ENCODE measurements around the gene FAM47B.

The FAM47B gene

DNA sequence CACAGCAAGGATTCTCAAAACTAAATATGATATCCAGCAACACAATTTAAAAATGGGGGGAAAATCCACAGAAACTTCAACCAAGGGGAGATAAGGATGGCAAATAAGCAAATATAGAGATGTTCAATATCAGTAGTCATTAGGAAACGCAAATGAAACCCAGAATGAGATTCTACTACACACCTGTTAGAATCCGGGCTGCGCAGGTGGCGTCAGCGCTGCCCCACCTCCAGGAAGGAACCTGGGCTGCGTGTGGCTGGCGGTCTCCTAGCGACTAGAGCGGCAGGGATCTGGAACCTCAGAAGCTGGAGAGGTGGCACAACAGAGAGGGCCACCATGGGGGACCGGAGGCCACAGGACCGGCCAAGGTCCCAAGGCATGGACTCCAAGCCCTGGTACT is at the start of gene FAM47B:
Gene FAM47B (plus strand): TSS at position 301 of the 400 bp plus-strand sequence. CDS start 36 bp downstream, at position 337.
- TF ChIP-seq CTCF (conservative IDR thresholded peaks at IDR 0.05; ENCODE audit: control insufficient read depth, insufficient read depth, low read depth, low read length) = no peak
- no peak within 1 kb of the TSS for H3K4me3 ChIP-seq (ENCODE audit: control insufficient read depth, low read depth, low read length)
- DNase-seq (ENCODE audit: low read depth) = no peak

GRCh38 chrX:34893741-34894140 is 48.9 kb upstream of the FAM47B start:
- no peak overlapping the region for H3K4me3 ChIP-seq (ENCODE audit: control insufficient read depth, low read depth, low read length)
- peak; percentile 38 for TF ChIP-seq CTCF (conservative IDR thresholded peaks at IDR 0.05; ENCODE audit: control insufficient read depth, insufficient read depth, low read depth, low read length)
- peak; percentile 25 for DNase-seq (ENCODE audit: low read depth)

GRCh38 chrX:34900691-34901090 is 41.9 kb upstream of the FAM47B start:
- TF ChIP-seq CTCF (conservative IDR thresholded peaks at IDR 0.05; ENCODE audit: control insufficient read depth, insufficient read depth, low read depth, low read length) = no peak

GRCh38 chrX:34901761-34902160 is 40.8 kb upstream of the FAM47B start:
- peak; percentile 72 for DNase-seq (ENCODE audit: low read depth)
- H3K4me3 ChIP-seq (ENCODE audit: control insufficient read depth, low read depth, low read length) = no peak overlapping the region
- TF ChIP-seq CTCF (conservative IDR thresholded peaks at IDR 0.05; ENCODE audit: control insufficient read depth, insufficient read depth, low read depth, low read length) = no peak

More at GRCh38 chrX:34900691-34901090, 41.9 kb upstream of the FAM47B start:
- no peak overlapping the region for H3K4me3 ChIP-seq (ENCODE audit: control insufficient read depth, low read depth, low read length)
- no peak for DNase-seq (ENCODE audit: low read depth)

- H3K4me3 ChIP-seq (ENCODE audit: control insufficient read depth, low read depth, low read length) = no peak overlapping the region
- peak; percentile 60 for DNase-seq (ENCODE audit: low read depth)
- no peak for TF ChIP-seq CTCF (conservative IDR thresholded peaks at IDR 0.05; ENCODE audit: control insufficient read depth, insufficient read depth, low read depth, low read length)
These were observed 39.3 kb upstream of the FAM47B start for GRCh38 chrX:34903316-34903715.

- TF ChIP-seq CTCF (conservative IDR thresholded peaks at IDR 0.05; ENCODE audit: control insufficient read depth, insufficient read depth, low read depth, low read length) = no peak
- peak; percentile 33 for DNase-seq (ENCODE audit: low read depth)
- no peak overlapping the region for H3K4me3 ChIP-seq (ENCODE audit: control insufficient read depth, low read depth, low read length)
These were observed 33.4 kb upstream of the FAM47B start for GRCh38 chrX:34909151-34909550.
